Skin of body (tissue), 2 donors: ENCODE data around the gene EXOSC5. TPM values are rescaled to one million over a fixed set of nuclear protein-coding genes. Genes with fewer than 3 reads are reported as not detected.
"Not testable (repeated sequence)": the region's sequence is repeated elsewhere in the genome, so short reads cannot be mapped to it uniquely, and the experiment has no call there.

Experiments used
- DNase-seq: peaks from one replicate; lab custom pipeline; 2025; lab: John Stamatoyannopoulos, UW
- total RNA-seq: library from RNA; depleted of rRNA; stranded (reverse); fragments of >200 nt; gene quantifications from one replicate; pipeline ENCODE4 v1.2.3, GENCODE V29; 2014

EXOSC5 gene
- total RNA-seq, 1 donor from 2014 or later, result 10.1 TPM

DNA sequence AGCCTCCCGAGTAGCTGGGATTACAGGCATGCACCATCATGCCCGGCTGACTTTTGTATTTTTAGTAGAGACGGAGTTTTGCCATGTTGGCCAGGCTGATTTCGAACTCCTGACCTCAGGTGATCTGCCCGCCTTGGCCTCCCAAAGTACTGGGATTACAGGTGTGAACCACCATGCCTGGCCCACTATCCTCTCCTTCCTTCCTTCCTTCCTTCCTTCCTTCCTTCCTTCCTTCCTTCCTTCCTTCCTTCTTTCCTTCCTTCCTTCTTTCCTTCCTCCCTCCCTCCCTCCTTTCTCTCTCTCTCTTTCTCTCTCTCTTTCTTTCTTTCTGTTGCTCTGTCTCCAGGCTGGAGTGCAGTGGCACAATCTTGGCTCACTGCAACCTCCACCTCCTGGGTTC, 26.0 kb downstream of the EXOSC5 start:
- DNase-seq, result not testable (repeated sequence)

DNA sequence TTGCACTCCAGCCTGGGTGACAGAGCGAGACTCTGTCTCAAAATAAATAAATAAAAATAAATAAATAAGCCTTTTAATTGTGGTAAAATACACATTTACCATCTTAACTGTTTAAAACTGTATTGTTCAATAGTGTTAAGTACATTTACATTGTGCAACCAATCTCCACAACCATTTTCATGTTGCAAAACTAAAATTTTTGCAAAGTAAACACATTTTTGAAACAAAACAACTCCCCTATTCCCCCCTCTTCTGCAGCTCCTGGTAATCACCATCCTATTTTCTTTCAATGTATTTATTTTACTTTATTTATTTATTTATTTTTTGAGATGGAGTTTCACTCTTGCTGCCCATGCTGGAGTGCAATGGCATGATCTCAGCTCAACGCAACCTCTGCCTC, 27.4 kb downstream of the EXOSC5 start:
- DNase-seq, result no peak

GRCh38 chr19:41367848-41368301, 29.3 kb downstream of the EXOSC5 start:
- DNase-seq, result no peak

DNA sequence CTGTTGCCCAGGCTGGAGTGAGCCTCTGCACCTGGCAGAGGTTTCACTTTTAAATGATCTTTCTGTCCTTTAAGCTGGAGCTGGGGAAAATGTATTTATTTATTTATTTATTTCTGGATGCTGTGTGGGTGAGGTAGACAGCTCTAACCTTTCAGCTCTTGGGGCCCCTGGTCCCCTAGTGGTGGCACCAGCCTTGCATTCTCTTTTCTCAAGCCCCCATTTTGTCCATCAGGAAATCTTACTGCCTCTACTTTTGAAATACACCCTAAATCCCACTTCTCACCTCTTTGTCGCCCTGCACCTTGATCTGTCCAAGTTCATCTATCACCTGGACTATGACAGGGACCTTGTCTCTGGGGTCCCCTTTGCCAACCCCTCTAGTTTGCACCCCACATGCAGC, 31.1 kb downstream of the EXOSC5 start:
- DNase-seq, result no peak

- DNase-seq, result no peak
Observed at GRCh38 chr19:41364524-41365391, 32.4 kb downstream of the EXOSC5 start.

DNA sequence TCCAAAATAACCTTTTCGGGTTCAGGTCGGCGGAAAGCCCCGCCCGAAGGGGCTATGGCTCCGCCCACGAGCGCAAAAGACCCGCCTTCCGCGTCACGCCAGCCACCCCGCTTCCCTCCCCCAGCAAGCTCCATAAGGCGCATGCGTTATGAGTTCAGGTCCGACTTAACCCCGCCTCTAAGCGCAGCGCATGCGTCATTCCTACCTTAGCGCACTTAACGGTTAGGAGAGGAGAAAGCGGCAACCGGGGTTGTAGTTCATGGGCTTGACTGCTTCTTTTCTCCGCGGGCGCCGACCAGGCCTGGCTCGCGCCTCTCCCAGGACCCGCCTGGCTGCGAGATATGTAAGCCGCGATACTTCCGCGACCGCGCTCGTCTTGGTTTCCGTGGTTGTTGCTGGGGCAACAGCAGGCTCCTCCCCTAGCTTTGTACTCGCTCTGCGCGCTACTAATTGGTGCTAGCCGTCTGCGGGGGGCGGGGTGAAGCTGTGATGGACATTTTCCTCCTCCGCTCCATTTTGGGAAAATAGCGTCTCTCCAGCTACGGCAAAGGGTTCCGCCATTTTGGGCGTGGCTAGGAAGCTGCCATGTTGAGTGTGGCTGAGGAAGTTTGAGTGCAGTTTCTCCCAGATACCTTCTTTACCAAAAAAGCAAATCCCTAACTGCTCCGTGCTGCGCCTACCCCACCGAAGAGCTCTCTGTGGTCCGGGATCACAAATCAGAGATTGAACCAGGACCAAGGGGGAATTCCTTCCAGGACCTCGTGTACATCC, 33.2 kb downstream of the EXOSC5 start, which contains the start of gene B9D2:
Gene B9D2 (minus strand): TSS at position 397 of the 771 bp plus-strand sequence. CDS start 630 bp downstream, outside the sequence.
- peak; percentile 99 for DNase-seq

DNA sequence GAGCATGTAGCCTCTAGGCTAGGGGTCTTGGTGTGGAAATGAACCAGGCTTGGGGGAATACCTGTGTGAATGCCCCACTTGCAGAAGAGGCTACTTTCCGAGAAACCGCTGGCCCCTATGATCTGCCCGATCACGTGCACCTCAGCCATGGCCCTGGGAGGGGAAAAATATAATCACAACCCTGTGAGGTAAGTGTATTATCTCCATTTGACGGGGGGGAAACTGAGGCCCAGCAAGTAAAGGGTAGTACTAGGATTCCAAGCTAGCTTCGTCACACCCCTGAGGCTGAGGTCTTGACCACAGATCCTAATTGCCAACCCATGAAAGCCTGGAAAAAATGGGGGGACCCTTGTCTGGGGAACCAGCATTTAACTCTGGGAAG, 33.8 kb downstream of the EXOSC5 start:
- no peak for DNase-seq

DNA sequence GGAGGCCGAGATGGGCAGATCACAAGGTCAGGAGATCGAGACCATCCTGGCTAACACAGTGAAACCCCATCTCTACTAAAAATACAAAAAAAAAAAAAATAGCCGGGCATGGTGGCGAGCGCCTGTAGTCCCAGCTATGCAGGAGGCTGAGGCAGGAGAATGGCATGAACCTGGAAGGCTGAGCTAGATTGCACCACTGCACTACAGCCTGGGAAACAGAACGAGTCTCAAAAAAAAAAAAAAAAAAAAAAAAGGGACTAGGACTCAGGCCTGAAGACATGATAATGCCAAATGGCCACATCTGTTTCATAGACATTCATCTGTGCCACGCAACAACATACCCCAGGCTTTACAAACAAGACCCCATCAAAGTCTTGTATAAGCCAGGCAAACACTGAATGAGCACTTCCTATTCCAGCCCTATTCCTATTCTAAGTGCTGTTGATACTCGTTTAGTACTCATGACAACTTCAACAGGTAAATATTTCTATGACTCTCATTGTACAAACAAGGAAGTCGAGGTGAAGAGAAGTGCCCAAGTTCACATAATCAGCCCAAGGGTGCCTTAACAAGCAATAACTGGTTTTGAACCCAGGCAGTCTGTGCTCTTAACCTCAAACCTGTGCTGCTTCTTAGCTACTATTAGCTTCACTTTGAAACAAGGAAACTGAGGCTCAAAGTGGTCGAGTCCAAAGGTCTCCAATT, 34.9 kb downstream of the EXOSC5 start:
- no peak for DNase-seq

DNA sequence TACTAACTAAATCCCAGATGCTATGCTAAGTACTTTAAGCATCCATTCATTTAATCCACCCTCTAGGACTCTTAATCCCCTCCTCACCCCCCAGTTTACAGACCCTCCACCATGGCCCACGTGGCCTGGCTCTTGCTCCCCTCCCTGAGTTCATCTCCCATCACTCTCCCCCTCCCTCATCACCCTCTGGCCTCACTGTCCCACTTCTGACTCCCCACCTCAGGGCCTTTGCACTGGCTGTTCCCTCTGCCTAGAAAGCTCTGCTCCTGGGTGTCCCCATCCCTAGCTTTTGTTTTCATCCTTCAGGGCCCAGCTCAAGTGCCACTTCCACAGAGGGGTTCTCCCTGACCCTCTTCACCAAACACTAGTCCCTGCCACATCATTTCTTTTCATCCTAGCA, 37.4 kb downstream of the EXOSC5 start:
- no peak for DNase-seq

DNA sequence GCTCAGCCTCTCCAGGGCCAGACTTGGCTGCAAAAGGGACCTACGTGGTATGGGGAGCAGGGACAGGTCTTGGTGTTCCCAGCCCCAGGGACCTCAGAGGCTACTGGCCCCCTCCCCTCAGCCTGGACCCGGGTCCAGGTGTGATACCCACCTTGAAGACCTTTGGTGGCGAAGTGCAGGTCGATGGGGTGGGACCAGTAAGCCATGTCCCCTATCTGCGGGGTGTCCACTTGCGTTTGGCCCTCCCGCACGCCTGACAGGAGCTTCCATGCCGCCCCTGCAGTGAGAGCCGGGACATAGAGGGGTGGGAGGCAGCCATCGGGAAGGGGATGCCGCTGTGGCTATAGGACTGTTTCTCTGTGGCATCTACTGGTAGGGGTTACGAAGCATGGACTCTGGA, 39.4 kb downstream of the EXOSC5 start:
- DNase-seq, result no peak

DNA sequence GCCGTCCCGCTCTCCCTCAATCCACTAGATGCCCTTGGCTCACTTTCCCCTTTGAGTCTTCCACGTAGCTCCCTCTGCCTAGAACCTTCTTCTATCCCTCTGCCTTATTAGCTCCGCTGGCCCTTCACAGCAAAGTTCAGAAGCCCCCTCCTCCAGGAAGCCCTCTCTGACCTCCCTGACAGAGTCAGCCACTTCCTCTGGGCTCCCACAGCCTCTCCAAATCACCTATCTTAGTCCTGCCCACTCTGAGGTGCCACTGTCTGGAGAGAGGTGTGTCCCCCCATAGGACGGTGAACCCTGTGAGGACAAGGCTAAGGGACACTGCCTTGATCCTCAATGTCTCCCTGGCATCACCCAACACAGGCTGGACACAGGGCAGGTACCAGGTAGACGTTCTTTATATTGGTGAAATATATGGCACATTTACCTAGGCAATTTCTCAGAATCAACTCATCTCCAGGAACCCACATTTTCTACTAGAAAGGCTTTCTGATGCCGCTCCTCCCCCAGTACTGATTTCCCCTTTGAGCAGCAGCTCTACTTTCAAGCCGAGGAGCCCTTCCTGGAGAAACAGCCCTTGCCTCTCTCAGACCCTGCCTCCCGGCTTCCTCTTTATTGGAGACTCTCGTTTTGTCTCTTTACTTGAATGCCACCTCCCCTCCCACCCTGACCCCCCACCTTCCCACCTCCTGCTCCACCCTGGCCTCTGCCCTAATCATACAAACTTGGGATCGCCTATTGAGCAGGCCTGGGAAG, 40.0 kb downstream of the EXOSC5 start:
- DNase-seq, result no peak

GRCh38 chr19:41355802-41356201, 41.4 kb downstream of the EXOSC5 start:
- DNase-seq, result no peak

GRCh38 chr19:41355035-41355434, 42.1 kb downstream of the EXOSC5 start:
- DNase-seq, result no peak

- no peak for DNase-seq
Observed at GRCh38 chr19:41354343-41354953, 42.7 kb downstream of the EXOSC5 start.

DNA sequence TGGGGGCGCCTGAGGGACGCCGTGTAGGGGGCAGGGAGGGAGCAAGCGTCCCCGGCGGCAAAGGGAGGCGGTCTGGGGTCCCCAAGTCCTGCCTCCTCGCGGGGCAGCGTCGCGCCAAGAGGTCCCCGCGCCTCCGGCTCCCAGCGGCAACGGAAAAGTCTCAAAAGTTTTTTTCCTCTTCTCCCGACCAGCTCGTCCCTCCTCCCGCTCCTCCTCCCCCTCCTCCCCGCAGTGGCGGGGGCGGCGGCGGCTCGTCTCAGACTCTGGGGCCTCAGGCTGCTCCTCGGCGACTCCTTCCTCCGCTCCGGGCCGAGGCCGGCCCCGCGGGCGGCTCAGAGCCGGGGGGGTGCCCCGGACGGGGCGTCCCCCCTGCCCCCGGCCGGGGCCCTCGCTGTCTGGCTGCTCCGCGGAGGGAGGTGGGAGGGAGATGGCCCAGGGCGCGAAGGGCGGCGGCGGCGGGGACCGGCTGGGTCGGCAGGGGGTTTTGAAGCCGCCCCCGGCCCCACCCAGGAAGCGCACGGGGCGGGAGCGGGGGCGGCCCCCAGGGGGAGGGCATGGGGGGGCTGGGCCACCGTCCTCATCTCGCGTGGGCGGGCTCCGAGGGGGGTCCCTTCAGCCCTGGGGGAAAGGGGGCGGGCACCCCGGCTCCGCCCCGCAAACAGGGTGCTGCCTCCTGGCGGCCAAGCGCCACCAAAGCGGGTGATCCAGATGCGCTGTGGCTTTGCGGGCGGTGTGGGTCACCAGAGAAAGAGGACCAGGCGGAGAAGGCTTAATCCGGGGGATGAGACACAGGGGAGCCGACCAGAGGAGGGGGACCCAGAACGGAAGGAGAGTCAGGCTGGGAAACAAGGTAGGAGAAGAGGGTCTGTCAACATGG, 43.5 kb downstream of the EXOSC5 start, which contains the start of gene TGFB1:
Gene TGFB1 (minus strand): TSS at position 457 of the 877 bp plus-strand sequence. CDS start 878 bp downstream, outside the sequence.
- DNase-seq, result peak; percentile 82

DNA sequence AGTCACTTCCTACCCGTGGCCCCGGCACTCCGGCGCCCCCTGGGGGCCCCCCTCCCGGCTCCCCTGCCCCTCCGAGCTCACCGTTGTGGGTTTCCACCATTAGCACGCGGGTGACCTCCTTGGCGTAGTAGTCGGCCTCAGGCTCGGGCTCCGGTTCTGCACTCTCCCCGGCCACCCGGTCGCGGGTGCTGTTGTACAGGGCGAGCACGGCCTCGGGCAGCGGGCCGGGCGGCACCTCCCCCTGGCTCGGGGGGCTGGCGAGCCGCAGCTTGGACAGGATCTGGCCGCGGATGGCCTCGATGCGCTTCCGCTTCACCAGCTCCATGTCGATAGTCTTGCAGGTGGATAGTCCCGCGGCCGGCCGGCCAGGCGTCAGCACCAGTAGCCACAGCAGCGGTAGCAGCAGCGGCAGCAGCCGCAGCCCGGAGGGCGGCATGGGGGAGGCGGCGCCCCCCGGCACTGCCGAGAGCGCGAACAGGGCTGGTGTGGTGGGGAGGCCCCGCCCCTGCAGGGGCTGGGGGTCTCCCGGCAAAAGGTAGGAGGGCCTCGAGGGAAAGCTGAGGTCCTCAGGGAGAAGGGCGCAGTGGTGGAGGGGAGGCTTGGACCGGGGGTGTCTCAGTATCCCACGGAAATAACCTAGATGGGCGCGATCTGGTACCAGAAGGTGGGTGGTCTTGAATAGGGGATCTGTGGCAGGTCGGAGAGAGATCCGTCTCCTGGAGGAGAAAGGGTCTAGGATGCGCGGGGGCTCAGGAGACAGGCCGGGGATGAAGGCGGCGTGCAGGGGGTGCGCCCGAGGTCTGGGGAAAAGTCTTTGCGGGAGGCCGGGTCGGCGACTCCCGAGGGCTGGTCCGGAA, 44.3 kb downstream of the EXOSC5 start:
- DNase-seq, result no peak

- no peak for DNase-seq
Observed at GRCh38 chr19:41352279-41352608, 44.9 kb downstream of the EXOSC5 start.
